Osteocyte (in vitro differentiated cells): ENCODE data around the gene UBE2O. TPM values are rescaled to one million over a fixed set of nuclear protein-coding genes. Genes with fewer than 3 reads are reported as not detected.
A peak's percentile ranks its signal among the peaks of the same experiment; 100 is the strongest.

Experiments used
- DNase-seq: peaks from one replicate; pipeline ENCODE4 v3.0.0; 2021; ENCODE audit warnings: mixed read lengths; ENCODE audit not compliant: unreplicated experiment; ENCODE audit errors: extremely low spot score
- H3K27ac Mint-ChIP-seq: one replicate; pipeline ENCODE4 v1.8.0; 2021; ENCODE audit warnings: mild to moderate bottlenecking, mixed read lengths; ENCODE audit not compliant: unreplicated experiment
- H3K27me3 Mint-ChIP-seq: one replicate; pipeline ENCODE4 v1.8.0; 2021; ENCODE audit warnings: mixed read lengths; ENCODE audit not compliant: unreplicated experiment
- H3K36me3 Mint-ChIP-seq: one replicate; pipeline ENCODE4 v1.8.0; 2021; ENCODE audit warnings: mixed read lengths; ENCODE audit not compliant: unreplicated experiment
- H3K4me1 Mint-ChIP-seq: one replicate; pipeline ENCODE4 v1.8.0; 2021; ENCODE audit warnings: mixed read lengths; ENCODE audit not compliant: unreplicated experiment
- H3K4me3 Mint-ChIP-seq: one replicate; pipeline ENCODE4 v1.8.0; 2021; ENCODE audit warnings: mild to moderate bottlenecking, moderate library complexity, mixed read lengths; ENCODE audit not compliant: unreplicated experiment
- H3K9me3 Mint-ChIP-seq: one replicate; pipeline ENCODE4 v1.8.0; 2021; ENCODE audit warnings: mixed read lengths; ENCODE audit not compliant: unreplicated experiment
- CTCF ChIP-seq: fragments of 200-600 bp; sonication (generic); IDR thresholded peaks from 2 replicates; pipeline ENCODE4 v1.5.0; 2021; ENCODE audit warnings: antibody characterized with exemption, mild to moderate bottlenecking, moderate library complexity
- total RNA-seq: library from RNA; stranded (reverse); gene quantifications from 2 replicates; pipeline ENCODE4 v1.2.1, GENCODE V29; 2021

The UBE2O gene
- total RNA-seq, 1 donor from 2014 or later: 30.7 TPM

- H3K27ac Mint-ChIP-seq: peak overlapping the region; percentile 64
- peaks cover 3% of the 10 kb centered on the region for H3K36me3 Mint-ChIP-seq
Measured at GRCh38 chr17:76420356-76421043, 32.5 kb downstream of the UBE2O start.

GRCh38 chr17:76419576-76420260, 33.2 kb downstream of the UBE2O start:
- Mint-ChIP-seq H3K4me1 (peaks cover 19% of the 10 kb centered on the region), H3K27ac (peak overlapping the region; percentile 48), H3K36me3 (peaks cover 3% of the 10 kb centered on the region), H3K27me3 (no peaks in the 10 kb centered on the region), H3K9me3 (no peaks in the 10 kb centered on the region), H3K4me3 (no peak overlapping the region)
- no peak for TF ChIP-seq CTCF
- no peak for DNase-seq

More at GRCh38 chr17:76420356-76421043, 32.5 kb downstream of the UBE2O start:
- no peak for TF ChIP-seq CTCF
- no peaks in the 10 kb centered on the region for H3K27me3 Mint-ChIP-seq
- DNase-seq: no peak
- no peaks in the 10 kb centered on the region for H3K9me3 Mint-ChIP-seq
- peaks cover 19% of the 10 kb centered on the region for H3K4me1 Mint-ChIP-seq
- H3K4me3 Mint-ChIP-seq: no peak overlapping the region

- H3K27ac Mint-ChIP-seq: no peak overlapping the region
- DNase-seq: no peak
Measured at GRCh38 chr17:76417499-76418143, 35.3 kb downstream of the UBE2O start.

GRCh38 chr17:76416899-76417298, 36.1 kb downstream of the UBE2O start:
- Mint-ChIP-seq H3K36me3 (peaks cover 3% of the 10 kb centered on the region), H3K4me1 (peaks cover 28% of the 10 kb centered on the region), H3K9me3 (no peaks in the 10 kb centered on the region), H3K4me3 (no peak overlapping the region), H3K27ac (no peak overlapping the region), H3K27me3 (no peaks in the 10 kb centered on the region)
- no peak for TF ChIP-seq CTCF
- no peak for DNase-seq

More at GRCh38 chr17:76417499-76418143, 35.3 kb downstream of the UBE2O start:
- no peaks in the 10 kb centered on the region for H3K9me3 Mint-ChIP-seq
- H3K4me3 Mint-ChIP-seq: no peak overlapping the region
- H3K27me3 Mint-ChIP-seq: no peaks in the 10 kb centered on the region
- H3K4me1 Mint-ChIP-seq: peaks cover 28% of the 10 kb centered on the region
- no peak for TF ChIP-seq CTCF
- H3K36me3 Mint-ChIP-seq: peaks cover 3% of the 10 kb centered on the region

GRCh38 chr17:76416457-76416856, 36.5 kb downstream of the UBE2O start:
- Mint-ChIP-seq H3K9me3 (no peaks in the 10 kb centered on the region), H3K27ac (no peak overlapping the region), H3K4me3 (no peak overlapping the region), H3K27me3 (no peaks in the 10 kb centered on the region), H3K4me1 (peaks cover 28% of the 10 kb centered on the region), H3K36me3 (peaks cover 3% of the 10 kb centered on the region)
- TF ChIP-seq CTCF: no peak
- DNase-seq: no peak
